Gastrocnemius medialis (tissue), 4 donors: ENCODE data around the gene VEZF1. TPM values are rescaled to one million over a fixed set of nuclear protein-coding genes. Genes with fewer than 3 reads are reported as not detected.

Experiments used
- ATAC-seq, 2 donors: fragments of 150-250 bp; one replicate each; pipeline ENCODE4 v1.9.1; 2016
- DNase-seq, 2 donors: peaks; one replicate each; pipeline ENCODE4 v3.0.0-alpha.2; 2019
- H3K27ac ChIP-seq, 4 donors: fragments of 200-600 bp; sonication (generic); 1 replicate in 1 of 4; 2 replicates in 3 of 4; pipeline ENCODE4 v1.5.1; 2016 to 2018; ENCODE audit warnings: mild to moderate bottlenecking in 2 of 4, moderate library complexity in 1 of 4
- H3K27me3 ChIP-seq, 3 donors: fragments of 200-600 bp; sonication (generic) in 2 of 3; 1 replicate in 1 of 3; 2 replicates in 2 of 3; pipeline versions ENCODE4 v1.5.1 to v1.6.0; 2016 to 2019; ENCODE audit warnings: mild to moderate bottlenecking in 1 of 3, moderate library complexity in 1 of 3
- H3K36me3 ChIP-seq, 2 donors: fragments of 200-600 bp; sonication (generic) in 1 of 2; one replicate each; pipeline ENCODE4 v1.5.1; 2017 to 2018
- H3K4me1 ChIP-seq, 2 donors: fragments of 200-600 bp; sonication (generic) in 1 of 2; one replicate each; pipeline ENCODE4 v1.5.1; 2016 to 2017; ENCODE audit warnings: mild to moderate bottlenecking in 2 of 2
- H3K4me3 ChIP-seq, 4 donors: fragments of 200-600 bp; sonication (generic) in 3 of 4; 1 replicate in 1 of 4; 2 replicates in 3 of 4; pipeline ENCODE4 v1.5.1; 2016 to 2019; ENCODE audit warnings: mild to moderate bottlenecking in 2 of 4
- H3K9me3 ChIP-seq, 3 donors: fragments of 200-600 bp; sonication (generic) in 2 of 3; 1 replicate in 1 of 3; 2 replicates in 2 of 3; pipeline ENCODE4 v1.5.1; 2016 to 2019
- POLR2A ChIP-seq, 2 donors: fragments of 450-650 bp; IDR thresholded peaks; one replicate each; pipeline ENCODE4 v1.6.1; 2017; ENCODE audit warnings: antibody characterized with exemption in 2 of 2, mild to moderate bottlenecking in 2 of 2, moderate library complexity in 2 of 2
- in situ Hi-C, 4 donors: fragments of 200-750 bp; cut with MboI; loops; one replicate each; pipeline versions ENCODE4 v1.15.0 to v1.8.0; 2017; ENCODE audit warnings: low sequenced_read_pairs in 4 of 4
- intact Hi-C: fragments of 100-400 bp; cut with DNase I; formaldehyde crosslinking; loops from one replicate; pipeline ENCODE4 v1.15.1; 2023; ENCODE audit warnings: low total_unique reads
- total RNA-seq, 4 donors: library from RNA; depleted of rRNA; stranded (reverse); fragments of >200 nt; gene quantifications; one replicate each; pipeline versions ENCODE4 v1.1.0 to v1.2.3, GENCODE V29; 2016
- TF ChIP-seq, protein P1 (sequence below), 5 experiments: fragments of 450-650 bp in 3 of 5; fragments of 200-600 bp in 2 of 5; sonication (generic) in 2 of 5; IDR thresholded peaks in 4 of 5; conservative IDR thresholded peaks in 1 of 5; 1 replicate in 4 of 5; 2 replicates in 1 of 5; pipeline ENCODE4 v1.5.1; 2016 to 2019; ENCODE audit warnings: antibody characterized with exemption in 5 of 5, mild to moderate bottlenecking in 3 of 5, moderate library complexity in 3 of 5

VEZF1 gene
- total RNA-seq, 4 donors from 2014 or later = 99.9 to 137 (median 106) TPM

DNA sequence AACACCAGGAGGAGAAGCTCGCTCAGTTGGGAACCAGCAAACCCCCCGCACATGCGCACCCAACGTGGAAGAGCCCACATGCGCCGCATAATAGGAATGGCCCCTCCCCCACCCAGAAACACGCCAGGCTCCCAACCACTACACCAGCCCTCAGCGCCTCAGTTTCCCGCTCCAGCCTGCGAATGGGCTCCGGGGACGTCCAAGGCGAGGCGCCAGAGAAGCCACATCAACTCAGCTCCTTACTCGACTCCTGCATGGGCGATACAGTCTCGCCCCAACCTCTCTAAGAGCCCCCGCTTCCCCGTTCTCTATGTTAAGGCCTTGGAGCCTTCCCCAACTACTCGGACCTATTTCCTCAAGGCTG lies 18.5 kb upstream of the VEZF1 start:
- ATAC-seq = peak; percentile 71 to 74
- Histone ChIP-seq H3K9me3 (no peaks in the 10 kb centered on the region), H3K4me1 (peaks cover 53 to 54% of the 10 kb centered on the region in 2 donors), H3K36me3 (peaks cover 0 to 39% of the 10 kb centered on the region in 2 donors), H3K4me3 (peak overlapping the region; percentile 91 to 98 (median 97)), H3K27ac (peak overlapping the region; percentile 96 to 100 (median 100)), H3K27me3 (no peaks in the 10 kb centered on the region)
- intact Hi-C loops = loop anchor here (2.0 to 10.0 kb wide), 5 partner anchors 18 to 899 kb away; partner anchors contain the start of genes MRPS23 and VEZF1
- in situ Hi-C loops = loop anchor here in 2 of 4 donors (10.0 to 25.0 kb wide), 2 partner anchors 106 to 108 kb away; no protein-coding TSS in a partner anchor
- DNase-seq = peak; percentile 80 to 84
- no peak for TF ChIP-seq POLR2A (IDR thresholded peaks at IDR 0.05)
- TF ChIP-seq, protein P1, sequence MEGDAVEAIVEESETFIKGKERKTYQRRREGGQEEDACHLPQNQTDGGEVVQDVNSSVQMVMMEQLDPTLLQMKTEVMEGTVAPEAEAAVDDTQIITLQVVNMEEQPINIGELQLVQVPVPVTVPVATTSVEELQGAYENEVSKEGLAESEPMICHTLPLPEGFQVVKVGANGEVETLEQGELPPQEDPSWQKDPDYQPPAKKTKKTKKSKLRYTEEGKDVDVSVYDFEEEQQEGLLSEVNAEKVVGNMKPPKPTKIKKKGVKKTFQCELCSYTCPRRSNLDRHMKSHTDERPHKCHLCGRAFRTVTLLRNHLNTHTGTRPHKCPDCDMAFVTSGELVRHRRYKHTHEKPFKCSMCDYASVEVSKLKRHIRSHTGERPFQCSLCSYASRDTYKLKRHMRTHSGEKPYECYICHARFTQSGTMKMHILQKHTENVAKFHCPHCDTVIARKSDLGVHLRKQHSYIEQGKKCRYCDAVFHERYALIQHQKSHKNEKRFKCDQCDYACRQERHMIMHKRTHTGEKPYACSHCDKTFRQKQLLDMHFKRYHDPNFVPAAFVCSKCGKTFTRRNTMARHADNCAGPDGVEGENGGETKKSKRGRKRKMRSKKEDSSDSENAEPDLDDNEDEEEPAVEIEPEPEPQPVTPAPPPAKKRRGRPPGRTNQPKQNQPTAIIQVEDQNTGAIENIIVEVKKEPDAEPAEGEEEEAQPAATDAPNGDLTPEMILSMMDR (IDR thresholded peaks at IDR 0.05 in 4 of 5, conservative IDR thresholded peaks at IDR 0.05 in 1 of 5) = no peak

DNA sequence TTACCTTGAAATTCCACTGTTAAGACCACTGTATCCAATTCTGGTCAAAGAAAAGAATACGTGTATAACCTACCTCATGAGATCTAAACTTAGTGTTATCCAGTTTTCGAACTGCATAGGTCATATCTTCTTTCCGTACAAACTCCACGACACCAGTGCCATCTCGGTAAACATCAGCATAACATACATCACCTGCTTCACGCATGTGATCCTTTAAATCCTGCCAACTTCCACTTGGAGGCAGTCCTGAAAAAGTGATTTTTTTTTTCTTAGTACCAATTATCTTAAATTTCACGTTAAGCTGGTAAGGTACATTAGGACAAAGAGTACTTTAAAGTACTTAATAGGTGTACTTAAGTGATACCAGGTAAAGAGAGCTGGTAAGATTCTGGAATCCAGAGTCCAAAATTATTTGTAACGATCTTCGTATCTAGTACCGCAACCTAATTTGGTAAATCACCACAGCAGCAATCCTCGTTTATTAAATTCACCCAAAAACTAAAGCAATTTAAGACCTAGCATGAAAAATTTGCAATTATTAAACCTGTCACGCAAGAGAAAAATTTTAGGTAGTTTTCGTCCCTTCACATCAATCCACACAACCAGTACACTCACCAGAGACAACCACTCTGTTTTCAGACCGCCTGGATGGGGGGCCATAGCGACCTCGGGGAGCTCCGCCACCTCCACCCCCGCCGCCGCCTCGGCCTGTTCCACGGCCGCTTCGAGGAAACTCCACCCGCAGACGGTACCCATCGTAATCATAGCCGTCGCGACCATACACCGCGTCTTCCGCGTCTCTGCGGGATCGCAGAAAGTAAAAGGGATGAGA lies 17.9 kb upstream of the VEZF1 start:
- Histone ChIP-seq H3K4me1 (peaks cover 57 to 58% of the 10 kb centered on the region in 2 donors), H3K27ac (peak overlapping the region; percentile 96 to 100 (median 100)), H3K36me3 (peaks cover 0 to 39% of the 10 kb centered on the region in 2 donors), H3K9me3 (no peaks in the 10 kb centered on the region), H3K4me3 (peak overlapping the region; percentile 91 to 98 (median 97)), H3K27me3 (no peaks in the 10 kb centered on the region)
- peak in 1 of 2 donors; percentile 27 for ATAC-seq
- TF ChIP-seq POLR2A (IDR thresholded peaks at IDR 0.05) = no peak
- TF ChIP-seq, protein P1 (IDR thresholded peaks at IDR 0.05 in 4 of 5, conservative IDR thresholded peaks at IDR 0.05 in 1 of 5) = no peak
- intact Hi-C loops = loop anchor here (2.0 to 10.0 kb wide), 5 partner anchors 17 to 899 kb away; partner anchors contain the start of genes MRPS23 and VEZF1
- DNase-seq = peak in 1 of 2 donors; percentile 29
- in situ Hi-C loops = loop anchor here in 2 of 4 donors (10.0 to 25.0 kb wide), 2 partner anchors 106 to 109 kb away; no protein-coding TSS in a partner anchor

DNA sequence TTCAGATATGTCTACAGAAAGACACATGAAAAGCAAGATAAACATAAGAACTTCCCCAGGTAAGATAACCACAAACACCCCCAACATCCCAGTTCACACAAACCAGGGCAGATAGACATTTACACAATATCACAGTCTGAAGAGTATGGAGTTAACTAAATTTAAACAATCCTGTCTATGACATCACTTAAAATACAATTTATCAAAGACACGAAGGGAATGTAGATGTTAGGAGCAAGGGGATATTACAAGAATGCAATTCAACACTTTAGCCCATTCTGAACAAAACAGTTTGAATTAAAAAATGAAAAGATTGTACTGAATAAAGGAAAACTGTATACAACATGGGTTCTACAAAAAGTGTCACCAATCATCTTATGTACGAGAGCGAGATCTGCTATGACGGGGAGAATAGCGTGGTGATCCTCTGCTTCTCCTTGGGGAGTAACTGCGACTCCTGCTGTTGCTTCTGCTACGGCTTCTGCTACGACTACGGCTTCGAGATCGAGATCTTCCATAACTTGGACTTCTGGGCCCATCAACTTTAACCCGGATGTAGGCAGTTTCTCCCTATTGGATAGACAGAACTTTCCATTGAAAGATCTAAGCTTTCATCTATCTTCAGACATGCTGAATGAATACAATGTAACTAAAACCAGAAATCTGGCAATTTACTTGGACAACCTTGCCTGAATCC lies 17.1 kb upstream of the VEZF1 start:
- H3K27ac ChIP-seq = peak overlapping the region; percentile 96 to 100 (median 100)
- in situ Hi-C loops (loop anchor here in 2 of 4 donors (10.0 to 25.0 kb wide), 2 partner anchors 107 to 110 kb away; no protein-coding TSS in a partner anchor), intact Hi-C loops (loop anchor here (5.0 to 10.0 kb wide), 3 partner anchors 340 to 898 kb away; no protein-coding TSS in a partner anchor)
- peaks cover 58 to 60% of the 10 kb centered on the region in 2 donors for H3K4me1 ChIP-seq
- peaks cover 0 to 46% of the 10 kb centered on the region in 2 donors for H3K36me3 ChIP-seq
- no peaks in the 10 kb centered on the region for H3K27me3 ChIP-seq
- no peak for TF ChIP-seq POLR2A (IDR thresholded peaks at IDR 0.05)
- TF ChIP-seq, protein P1 (IDR thresholded peaks at IDR 0.05 in 4 of 5, conservative IDR thresholded peaks at IDR 0.05 in 1 of 5) = no peak
- DNase-seq (no peak), ATAC-seq (no peak)
- no peaks in the 10 kb centered on the region for H3K9me3 ChIP-seq
- peak overlapping the region; percentile 91 to 98 (median 97) for H3K4me3 ChIP-seq

DNA sequence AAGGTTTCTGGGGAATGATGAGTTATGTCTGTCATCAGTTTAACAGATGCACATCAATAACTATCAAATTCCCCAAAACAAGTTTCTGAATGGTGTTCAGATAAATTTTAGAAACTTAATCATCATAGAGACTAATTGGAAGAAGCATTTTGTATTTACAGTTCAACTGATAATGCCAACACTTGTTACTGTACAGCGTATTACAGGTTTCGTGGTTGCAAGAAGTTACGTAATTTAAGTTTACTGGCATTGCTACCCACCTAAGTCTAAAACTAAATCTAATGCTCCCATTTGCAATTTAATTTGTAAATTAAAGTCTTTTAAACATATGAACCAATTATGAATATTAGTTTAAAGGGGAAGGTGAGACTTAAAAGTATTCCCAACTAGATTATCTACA lies 16.0 kb upstream of the VEZF1 start:
- Histone ChIP-seq H3K27ac (peak overlapping the region in 3 of 4 donors; percentile 96 to 100 (median 99)), H3K36me3 (peaks cover 0 to 52% of the 10 kb centered on the region in 2 donors), H3K9me3 (no peaks in the 10 kb centered on the region), H3K27me3 (no peaks in the 10 kb centered on the region), H3K4me1 (peaks cover 69% of the 10 kb centered on the region in 2 donors), H3K4me3 (no peak overlapping the region)
- DNase-seq = no peak
- no peak for ATAC-seq
- intact Hi-C loops = loop anchor here (10.0 kb wide), 1 partner anchor 339 kb away; no protein-coding TSS in a partner anchor
- no peak for TF ChIP-seq POLR2A (IDR thresholded peaks at IDR 0.05)
- TF ChIP-seq, protein P1 (IDR thresholded peaks at IDR 0.05 in 4 of 5, conservative IDR thresholded peaks at IDR 0.05 in 1 of 5) = no peak
- in situ Hi-C loops = loop anchor here in 2 of 4 donors (10.0 to 25.0 kb wide), 2 partner anchors 108 to 111 kb away; no protein-coding TSS in a partner anchor
